HepG2 (cell line): Measurements from ENCODE around the gene HMCN2. TPM values are rescaled to one million over a fixed set of nuclear protein-coding genes. Genes with fewer than 3 reads are reported as not detected.

ENCODE experiments used
- ATF2 ChIP-seq: sonication (generic); formaldehyde crosslinking; IDR thresholded peaks from 2 replicates; pipeline ENCODE4 v1.4.0; 2020; ENCODE audit warnings: missing genetic modification reagents
- BRD4 ChIP-seq: sonication (generic); formaldehyde crosslinking; IDR thresholded peaks from 2 replicates; pipeline ENCODE4 v1.4.0; 2020; ENCODE audit warnings: missing genetic modification reagents
- HDAC2 ChIP-seq: sonication (generic); formaldehyde crosslinking; IDR thresholded peaks from 2 replicates; pipeline ENCODE4 v1.4.0; 2020; ENCODE audit warnings: missing genetic modification reagents
- IKZF1 ChIP-seq: fragments of 450-650 bp; IDR thresholded peaks from 2 replicates; pipeline ENCODE4 v1.7.1; 2016
- IKZF4 ChIP-seq: sonication (generic); formaldehyde crosslinking; IDR thresholded peaks from 2 replicates; pipeline ENCODE4 v1.5.1; 2020; ENCODE audit warnings: borderline replicate concordance, mild to moderate bottlenecking, low read depth, missing genetic modification reagents; ENCODE audit errors: not compliant biosample characterization
- KDM6A ChIP-seq: IDR thresholded peaks from 2 replicates; pipeline ENCODE4 v1.6.1; 2016; ENCODE audit warnings: low read depth
- LRRFIP1 ChIP-seq: sonication (generic); formaldehyde crosslinking; conservative IDR thresholded peaks from 2 replicates; pipeline ENCODE4 v1.4.0; 2020; ENCODE audit warnings: missing genetic modification reagents
- MAFK ChIP-seq, 2 experiments: IDR thresholded peaks in 1 of 2; conservative IDR thresholded peaks in 1 of 2; 2 replicates each; pipeline ENCODE4 v1.6.1; 2011; ENCODE audit warnings: improper control_type of control experiment in 2 of 2, low read length in 2 of 2
- NFATC3 ChIP-seq: sonication (generic); formaldehyde crosslinking; IDR thresholded peaks from 2 replicates; pipeline ENCODE4 v1.5.1; 2020; ENCODE audit warnings: mild to moderate bottlenecking, missing genetic modification reagents
- SIN3B ChIP-seq: fragments of 150-350 bp; IDR thresholded peaks from 2 replicates; pipeline ENCODE4 v1.6.1; 2014; ENCODE audit warnings: low read length
- SRSF9 ChIP-seq: fragments of 200-400 bp; formaldehyde crosslinking; IDR thresholded peaks from 2 replicates; pipeline ENCODE4 v1.6.1; 2018; ENCODE audit warnings: borderline replicate concordance, mild to moderate bottlenecking, low read depth, low read length; ENCODE audit not compliant: insufficient read depth, poor library complexity, severe bottlenecking
- TBP ChIP-seq: sonication (generic); formaldehyde crosslinking; IDR thresholded peaks from 2 replicates; pipeline ENCODE4 v1.5.0; 2020; ENCODE audit warnings: missing genetic modification reagents
- TCF7L2 ChIP-seq: IDR thresholded peaks from 2 replicates; pipeline ENCODE4 v1.6.1; 2011; ENCODE audit warnings: mild to moderate bottlenecking, low read depth, low read length, moderate library complexity
- THRA ChIP-seq: sonication (generic); formaldehyde crosslinking; IDR thresholded peaks from 2 replicates; pipeline ENCODE4 v1.4.0; 2020; ENCODE audit warnings: missing genetic modification reagents, borderline replicate concordance
- ZFP1 ChIP-seq: IDR thresholded peaks from 2 replicates; pipeline ENCODE4 v1.6.1; 2016
- ZNF558 ChIP-seq: sonication (generic); formaldehyde crosslinking; IDR thresholded peaks from 2 replicates; pipeline ENCODE4 v1.9.0; 2022; ENCODE audit warnings: mild to moderate bottlenecking, missing genetic modification reagents, borderline replicate concordance
- ZNF709 ChIP-seq: sonication (generic); formaldehyde crosslinking; IDR thresholded peaks from 2 replicates; pipeline ENCODE4 v1.5.0; 2020; ENCODE audit warnings: mild to moderate bottlenecking, missing genetic modification reagents
- polyA plus RNA-seq, 8 experiments: library from polyadenylated mRNA; depleted of rRNA in 3 of 8; stranded (reverse) in 7 of 8; unstranded in 1 of 8; fragments of >200 nt; fragmentation: Illumina TruSeq in 4 of 8; extraction: Trizol in 4 of 8; gene quantifications; 2 replicates each; pipeline versions ENCODE4 v1.2.1 to v1.2.3, GENCODE V29; 2011 to 2016; ENCODE audit warnings: low read depth in 4 of 8, missing spikeins in 1 of 8, mixed read lengths in 1 of 8; ENCODE audit not compliant: insufficient read depth in 1 of 8
- total RNA-seq, 5 experiments: library from RNA; depleted of rRNA; stranded (reverse); fragments of >200 nt; fragmentation: Illumina TruSeq; extraction: Trizol; gene quantifications; 2 replicates each; pipeline ENCODE4 v1.2.3, GENCODE V29; 2016; ENCODE audit warnings: low read depth in 1 of 5
- TF ChIP-seq, protein P1 (sequence below): sonication (generic); formaldehyde crosslinking; IDR thresholded peaks from 2 replicates; pipeline ENCODE4 v1.5.0; 2020; ENCODE audit warnings: missing genetic modification reagents
- TF ChIP-seq, protein P2 (sequence below): sonication (generic); formaldehyde crosslinking; IDR thresholded peaks from 2 replicates; pipeline ENCODE4 v1.4.0; 2020; ENCODE audit warnings: missing genetic modification reagents, borderline replicate concordance
- TF ChIP-seq, protein P3 (sequence below): sonication (generic); formaldehyde crosslinking; IDR thresholded peaks from 2 replicates; pipeline ENCODE4 v1.5.1; 2020; ENCODE audit warnings: mild to moderate bottlenecking, missing genetic modification reagents, moderate library complexity

HMCN2 gene
- total and polyA plus RNA-seq, 2 of the 13 experiments (the other 11 are each of a cell fraction or from before 2014, with no cell fraction given) = 0.09 TPM; not detected in 1

GRCh38 chr9:130450344-130451003, 184.9 kb downstream of the HMCN2 start (continued):
- no peak for TF ChIP-seq MAFK (conservative IDR thresholded peaks at IDR 0.05 in 1 of 2, IDR thresholded peaks at IDR 0.05 in 1 of 2; ENCODE audit: low read length in 2 of 2)
- TF ChIP-seq, protein P1, sequence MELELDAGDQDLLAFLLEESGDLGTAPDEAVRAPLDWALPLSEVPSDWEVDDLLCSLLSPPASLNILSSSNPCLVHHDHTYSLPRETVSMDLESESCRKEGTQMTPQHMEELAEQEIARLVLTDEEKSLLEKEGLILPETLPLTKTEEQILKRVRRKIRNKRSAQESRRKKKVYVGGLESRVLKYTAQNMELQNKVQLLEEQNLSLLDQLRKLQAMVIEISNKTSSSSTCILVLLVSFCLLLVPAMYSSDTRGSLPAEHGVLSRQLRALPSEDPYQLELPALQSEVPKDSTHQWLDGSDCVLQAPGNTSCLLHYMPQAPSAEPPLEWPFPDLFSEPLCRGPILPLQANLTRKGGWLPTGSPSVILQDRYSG = peak; percentile 94
- no peak for TF ChIP-seq IKZF1
- TF ChIP-seq THRA (CRISPR knock-in tag) = peak; percentile 90
- TF ChIP-seq TBP (CRISPR knock-in tag) = no peak
- TF ChIP-seq TCF7L2 = no peak
- peak; percentile 73 for TF ChIP-seq KDM6A (CRISPR knock-in tag)
- TF ChIP-seq SRSF9 = no peak
- TF ChIP-seq ATF2 = peak; percentile 95
- no peak for TF ChIP-seq IKZF4 (CRISPR knock-in tag)
- TF ChIP-seq ZNF709 = peak; percentile 66; the same call in 1 of the 2 replicates
- TF ChIP-seq SIN3B = no peak
- TF ChIP-seq, protein P2, sequence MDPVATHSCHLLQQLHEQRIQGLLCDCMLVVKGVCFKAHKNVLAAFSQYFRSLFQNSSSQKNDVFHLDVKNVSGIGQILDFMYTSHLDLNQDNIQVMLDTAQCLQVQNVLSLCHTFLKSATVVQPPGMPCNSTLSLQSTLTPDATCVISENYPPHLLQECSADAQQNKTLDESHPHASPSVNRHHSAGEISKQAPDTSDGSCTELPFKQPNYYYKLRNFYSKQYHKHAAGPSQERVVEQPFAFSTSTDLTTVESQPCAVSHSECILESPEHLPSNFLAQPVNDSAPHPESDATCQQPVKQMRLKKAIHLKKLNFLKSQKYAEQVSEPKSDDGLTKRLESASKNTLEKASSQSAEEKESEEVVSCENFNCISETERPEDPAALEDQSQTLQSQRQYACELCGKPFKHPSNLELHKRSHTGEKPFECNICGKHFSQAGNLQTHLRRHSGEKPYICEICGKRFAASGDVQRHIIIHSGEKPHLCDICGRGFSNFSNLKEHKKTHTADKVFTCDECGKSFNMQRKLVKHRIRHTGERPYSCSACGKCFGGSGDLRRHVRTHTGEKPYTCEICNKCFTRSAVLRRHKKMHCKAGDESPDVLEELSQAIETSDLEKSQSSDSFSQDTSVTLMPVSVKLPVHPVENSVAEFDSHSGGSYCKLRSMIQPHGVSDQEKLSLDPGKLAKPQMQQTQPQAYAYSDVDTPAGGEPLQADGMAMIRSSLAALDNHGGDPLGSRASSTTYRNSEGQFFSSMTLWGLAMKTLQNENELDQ (CRISPR knock-in tag) = no peak
- peak; percentile 77; the same call in 1 of the 2 replicates for TF ChIP-seq ZFP1 (CRISPR knock-in tag)
- peak; percentile 92; the same call in 1 of the 2 replicates for TF ChIP-seq ZNF558 (CRISPR knock-in tag)
- peak; percentile 91 for TF ChIP-seq HDAC2 (CRISPR knock-in tag)
- peak; percentile 93 for TF ChIP-seq NFATC3 (CRISPR knock-in tag)
- TF ChIP-seq, protein P3, sequence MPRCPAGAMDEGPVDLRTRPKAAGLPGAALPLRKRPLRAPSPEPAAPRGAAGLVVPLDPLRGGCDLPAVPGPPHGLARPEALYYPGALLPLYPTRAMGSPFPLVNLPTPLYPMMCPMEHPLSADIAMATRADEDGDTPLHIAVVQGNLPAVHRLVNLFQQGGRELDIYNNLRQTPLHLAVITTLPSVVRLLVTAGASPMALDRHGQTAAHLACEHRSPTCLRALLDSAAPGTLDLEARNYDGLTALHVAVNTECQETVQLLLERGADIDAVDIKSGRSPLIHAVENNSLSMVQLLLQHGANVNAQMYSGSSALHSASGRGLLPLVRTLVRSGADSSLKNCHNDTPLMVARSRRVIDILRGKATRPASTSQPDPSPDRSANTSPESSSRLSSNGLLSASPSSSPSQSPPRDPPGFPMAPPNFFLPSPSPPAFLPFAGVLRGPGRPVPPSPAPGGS (CRISPR knock-in tag) = peak; percentile 98
- no peak for TF ChIP-seq BRD4 (CRISPR knock-in tag)
- TF ChIP-seq LRRFIP1 (CRISPR knock-in tag) = 0 out of 2 replicates have a peak, but pooled peaks have one; percentile 47
